Measurements from ENCODE around the gene SAMD8. TPM values are rescaled to one million over a fixed set of nuclear protein-coding genes. Genes with fewer than 3 reads are reported as not detected.
"Not testable (repeated sequence)": the region's sequence is repeated elsewhere in the genome, so short reads cannot be mapped to it uniquely, and the experiment has no call there.

SAMD8 gene
- total RNA-seq, 1 experiment from 2014 or later: 28.1 TPM

GRCh38 chr10:75191821-75192568 is 80.5 kb downstream of the SAMD8 start:
- H3K27ac Mint-ChIP-seq (ENCODE audit: low read depth, unreplicated experiment): peak overlapping the region; percentile 90
- peak; percentile 97 for DNase-seq (ENCODE audit: unreplicated experiment)
- BruUV-seq (replicated peaks): no TSS peak
- POLR2A ChIA-PET: interaction anchor here (0.7 to 13.6 kb wide), 7 partner anchors 9 to 78 kb away, joined by 3 to 315 read pairs (median 5); partner anchors contain the start of genes COMTD1 and VDAC2
- no peak for TF ChIP-seq CTCF (IDR thresholded peaks at IDR 0.05; ENCODE audit: unreplicated experiment)
- no peaks in the 10 kb centered on the region for H3K9me3 Mint-ChIP-seq (ENCODE audit: unreplicated experiment)
- H3K4me3 Mint-ChIP-seq (ENCODE audit: unreplicated experiment): peak overlapping the region; percentile 58
- H3K4me1 Mint-ChIP-seq (ENCODE audit: insufficient read depth, unreplicated experiment): peaks cover 28% of the 10 kb centered on the region
- H3K36me3 Mint-ChIP-seq (ENCODE audit: insufficient read depth, unreplicated experiment): no peaks in the 10 kb centered on the region
- CTCF ChIA-PET: interaction anchor here (0.7 to 13.0 kb wide), 3 partner anchors 23 to 46 kb away, joined by 3 to 209 read pairs (median 4); partner anchors contain the start of gene COMTD1
- H3K27me3 Mint-ChIP-seq (ENCODE audit: insufficient read depth, unreplicated experiment): no peaks in the 10 kb centered on the region
- intact Hi-C loops (cut with micrococcal nuclease): loop anchor here (1.0 kb wide), 1 partner anchor 42 kb away; no protein-coding TSS in a partner anchor

- peak overlapping the region; percentile 90 for H3K27ac Mint-ChIP-seq (ENCODE audit: low read depth, unreplicated experiment)
- H3K36me3 Mint-ChIP-seq (ENCODE audit: insufficient read depth, unreplicated experiment); DNase-seq (ENCODE audit: unreplicated experiment): not testable (repeated sequence)
Observed at GRCh38 chr10:75194625-75195024, 83.2 kb downstream of the SAMD8 start.

GRCh38 chr10:75195035-75195763 is 83.7 kb downstream of the SAMD8 start:
- CTCF ChIA-PET: interaction anchor here (0.8 to 3.2 kb wide), 5 partner anchors 13 to 51 kb away, joined by 3 to 12 read pairs (median 3); partner anchors contain the start of gene VDAC2
- TF ChIP-seq CTCF (IDR thresholded peaks at IDR 0.05; ENCODE audit: unreplicated experiment): no peak
- no peak for DNase-seq (ENCODE audit: unreplicated experiment)
- peaks cover 40% of the 10 kb centered on the region for H3K4me1 Mint-ChIP-seq (ENCODE audit: insufficient read depth, unreplicated experiment)
- no peak overlapping the region for H3K4me3 Mint-ChIP-seq (ENCODE audit: unreplicated experiment)
- intact Hi-C loops (cut with micrococcal nuclease): no loop called here
- POLR2A ChIA-PET: interaction anchor here (0.5 to 13.6 kb wide), 6 partner anchors 12 to 1045 kb away, joined by 3 to 315 read pairs (median 3); partner anchors contain the start of genes ADK, AP3M1 and VDAC2
- H3K27ac Mint-ChIP-seq (ENCODE audit: low read depth, unreplicated experiment): peak overlapping the region; percentile 66
- H3K27me3 Mint-ChIP-seq (ENCODE audit: insufficient read depth, unreplicated experiment): no peaks in the 10 kb centered on the region
- H3K36me3 Mint-ChIP-seq (ENCODE audit: insufficient read depth, unreplicated experiment): no peaks in the 10 kb centered on the region
- no TSS peak for BruUV-seq (replicated peaks)
- H3K9me3 Mint-ChIP-seq (ENCODE audit: unreplicated experiment): no peaks in the 10 kb centered on the region

More at GRCh38 chr10:75194625-75195024, 83.2 kb downstream of the SAMD8 start:
- intact Hi-C loops (cut with micrococcal nuclease); H3K4me3 Mint-ChIP-seq (ENCODE audit: unreplicated experiment); BruUV-seq (replicated peaks); H3K9me3 Mint-ChIP-seq (ENCODE audit: unreplicated experiment); H3K27me3 Mint-ChIP-seq (ENCODE audit: insufficient read depth, unreplicated experiment): not testable (repeated sequence)
- CTCF ChIA-PET: interaction anchor here (0.8 to 1.5 kb wide), 3 partner anchors 13 to 51 kb away, joined by 3 read pairs; no protein-coding TSS in a partner anchor
- peaks cover 37% of the 10 kb centered on the region for H3K4me1 Mint-ChIP-seq (ENCODE audit: insufficient read depth, unreplicated experiment)
- POLR2A ChIA-PET: interaction anchor here (0.5 to 13.6 kb wide), 6 partner anchors 13 to 1782 kb away, joined by 3 to 315 read pairs (median 4); partner anchors contain the start of gene VDAC2

- peaks cover 44% of the 10 kb centered on the region for H3K4me1 Mint-ChIP-seq (ENCODE audit: insufficient read depth, unreplicated experiment)
- H3K27me3 Mint-ChIP-seq (ENCODE audit: insufficient read depth, unreplicated experiment): no peaks in the 10 kb centered on the region
- ChIA-PET CTCF (interaction anchor here (0.6 to 3.2 kb wide), 5 partner anchors 9 to 58 kb away, joined by 3 to 12 read pairs (median 4); partner anchors contain the start of gene VDAC2), POLR2A (interaction anchor here (1.3 to 13.6 kb wide), 5 partner anchors 11 to 36 kb away, joined by 3 to 315 read pairs (median 3); partner anchors contain the start of gene VDAC2)
- H3K27ac Mint-ChIP-seq (ENCODE audit: low read depth, unreplicated experiment): peak overlapping the region; percentile 49
- H3K4me3 Mint-ChIP-seq (ENCODE audit: unreplicated experiment): no peak overlapping the region
- no peaks in the 10 kb centered on the region for H3K9me3 Mint-ChIP-seq (ENCODE audit: unreplicated experiment)
- TF ChIP-seq CTCF (IDR thresholded peaks at IDR 0.05; ENCODE audit: unreplicated experiment): no peak
- no TSS peak for BruUV-seq (replicated peaks)
- no peak for DNase-seq (ENCODE audit: unreplicated experiment)
- H3K36me3 Mint-ChIP-seq (ENCODE audit: insufficient read depth, unreplicated experiment): peaks cover 3% of the 10 kb centered on the region
- intact Hi-C loops (cut with micrococcal nuclease): no loop called here
Observed at GRCh38 chr10:75197066-75197465, 85.6 kb downstream of the SAMD8 start.
